ENCODE measurements around the gene SAYSD1.

GRCh38 chr6:39107641-39108040, 7.3 kb downstream of the SAYSD1 start:
- TF ChIP-seq SP4 (IDR thresholded peaks at IDR 0.05; ENCODE audit: low read length) (no peak), CTCF (IDR thresholded peaks at IDR 0.05; ENCODE audit: control extremely low read depth in 1 of 3, insufficient read depth in 1 of 3, low read depth in 1 of 3, low read length in 3 of 3) (no peak), MAFK (IDR thresholded peaks at IDR 0.05; ENCODE audit: low read depth, low read length) (no peak), POLR2A (IDR thresholded peaks at IDR 0.05; ENCODE audit: control extremely low read depth in 1 of 2, low read depth in 2 of 2, low read length in 2 of 2) (no peak), CHD2 (IDR thresholded peaks at IDR 0.05; ENCODE audit: low read length) (no peak), EP300 (IDR thresholded peaks at IDR 0.05; ENCODE audit: borderline replicate concordance in 1 of 2, low read depth in 2 of 2, low read length in 2 of 2) (no peak)

All from H1 (cell line).